Measurements from ENCODE around the gene PRSS36. TPM values are rescaled to one million over a fixed set of nuclear protein-coding genes. Genes with fewer than 3 reads are reported as not detected.

Gene PRSS36
- polyA plus RNA-seq, 3 donors, result 3.1 to 4.2 (median 3.4) TPM

DNA sequence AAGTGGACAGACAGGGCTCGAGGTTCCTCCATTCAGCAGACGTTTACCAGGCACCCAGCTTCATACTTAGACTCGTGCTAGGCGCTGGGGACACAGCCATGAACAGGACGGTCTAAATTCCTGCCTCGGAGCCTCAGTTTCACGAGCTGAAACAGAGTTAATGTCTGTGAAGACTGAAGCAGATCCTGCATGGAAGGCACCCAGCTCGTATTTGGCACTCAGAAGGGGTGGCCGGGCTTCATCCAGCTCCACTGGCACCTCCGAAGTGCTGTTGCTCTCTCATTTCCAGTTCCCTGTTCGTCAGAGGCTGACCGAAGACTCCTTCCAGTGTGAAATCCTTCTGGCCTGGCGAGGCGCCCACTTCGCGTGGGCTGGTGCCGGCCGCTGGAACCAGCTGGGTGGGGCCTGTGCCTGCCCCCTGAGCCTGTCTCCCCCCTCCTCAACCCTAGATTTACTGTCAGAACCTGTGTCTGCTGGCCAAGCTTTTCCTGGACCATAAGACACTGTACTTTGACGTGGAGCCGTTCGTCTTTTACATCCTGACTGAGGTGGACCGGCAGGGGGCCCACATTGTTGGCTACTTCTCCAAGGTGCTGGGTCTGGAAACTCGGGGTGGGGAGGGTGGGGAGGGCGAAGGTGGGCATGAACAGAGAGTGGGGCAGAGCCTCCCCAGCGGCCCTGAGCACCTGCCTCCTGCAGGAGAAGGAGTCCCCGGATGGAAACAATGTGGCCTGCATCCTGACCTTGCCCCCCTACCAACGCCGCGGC, 20.1 kb downstream of the PRSS36 start:
- peak overlapping the region; percentile 59 for H2AFZ ChIP-seq (ENCODE audit: insufficient read depth, low read depth, low read length, poor library complexity, severe bottlenecking)
- Mint-ChIP-seq H3K4me3 (peak overlapping the region; percentile 68 to 84), H3K36me3 (peaks cover 59 to 70% of the 10 kb centered on the region in 2 donors), H3K9me3 (peaks cover 0 to 2% (median 0%) of the 10 kb centered on the region in 7 donors), H3K27ac (peak overlapping the region; percentile 98 to 100 (median 99)), H3K27me3 (ENCODE audit: low read depth in 3 of 3) (peaks cover 0 to 4% (median 0%) of the 10 kb centered on the region in 3 donors), H3K4me1 (peaks cover 76% of the 10 kb centered on the region)
- peaks cover 69 to 84% of the 10 kb centered on the region in 2 donors for H3K4me1 ChIP-seq (ENCODE audit: control insufficient read depth in 1 of 2, insufficient read depth in 2 of 2, low read length in 2 of 2)
- H3K36me3 ChIP-seq (replicated peaks in 1 of 2; ENCODE audit: control insufficient read depth in 1 of 2, insufficient read depth in 2 of 2, low read length in 2 of 2), result peaks cover 29 to 58% of the 10 kb centered on the region in 2 donors
- no peaks in the 10 kb centered on the region for H3K79me2 ChIP-seq (ENCODE audit: insufficient read depth, low read length)
- TF ChIP-seq, protein P1, sequence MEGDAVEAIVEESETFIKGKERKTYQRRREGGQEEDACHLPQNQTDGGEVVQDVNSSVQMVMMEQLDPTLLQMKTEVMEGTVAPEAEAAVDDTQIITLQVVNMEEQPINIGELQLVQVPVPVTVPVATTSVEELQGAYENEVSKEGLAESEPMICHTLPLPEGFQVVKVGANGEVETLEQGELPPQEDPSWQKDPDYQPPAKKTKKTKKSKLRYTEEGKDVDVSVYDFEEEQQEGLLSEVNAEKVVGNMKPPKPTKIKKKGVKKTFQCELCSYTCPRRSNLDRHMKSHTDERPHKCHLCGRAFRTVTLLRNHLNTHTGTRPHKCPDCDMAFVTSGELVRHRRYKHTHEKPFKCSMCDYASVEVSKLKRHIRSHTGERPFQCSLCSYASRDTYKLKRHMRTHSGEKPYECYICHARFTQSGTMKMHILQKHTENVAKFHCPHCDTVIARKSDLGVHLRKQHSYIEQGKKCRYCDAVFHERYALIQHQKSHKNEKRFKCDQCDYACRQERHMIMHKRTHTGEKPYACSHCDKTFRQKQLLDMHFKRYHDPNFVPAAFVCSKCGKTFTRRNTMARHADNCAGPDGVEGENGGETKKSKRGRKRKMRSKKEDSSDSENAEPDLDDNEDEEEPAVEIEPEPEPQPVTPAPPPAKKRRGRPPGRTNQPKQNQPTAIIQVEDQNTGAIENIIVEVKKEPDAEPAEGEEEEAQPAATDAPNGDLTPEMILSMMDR (IDR thresholded peaks at IDR 0.05), result peak; percentile 11
- H3K27ac ChIP-seq (ENCODE audit: low read depth in 1 of 2, low read length in 2 of 2), result peak overlapping the region; percentile 99
- intact Hi-C loops (cut with micrococcal nuclease), result loop anchor here in 1 of 2 donors (1.0 to 2.0 kb wide), 2 partner anchors 11 to 13 kb away; no protein-coding TSS in a partner anchor
- no peaks in the 10 kb centered on the region for H3K27me3 ChIP-seq (ENCODE audit: control insufficient read depth in 2 of 2, insufficient read depth in 2 of 2, low read length in 2 of 2)
- peak overlapping the region; percentile 62 for H3K4me2 ChIP-seq (replicated peaks; ENCODE audit: extremely low read depth, low read length, poor library complexity, severe bottlenecking)
- no peaks in the 10 kb centered on the region for H4K20me1 ChIP-seq (ENCODE audit: insufficient read depth, low read length)
- H3K9me3 ChIP-seq (replicated peaks in 1 of 2; ENCODE audit: control insufficient read depth in 1 of 2, insufficient read depth in 1 of 2, low read length in 2 of 2), result no peaks in the 10 kb centered on the region
- DNase-seq, result peak; percentile 65 to 70 (median 67)
- H3K4me3 ChIP-seq (replicated peaks in 1 of 3; ENCODE audit: low read depth in 2 of 3, low read length in 3 of 3), result peak overlapping the region in 2 of 3 experiments; percentile 3 to 53
- WGBS (ENCODE audit: insufficient coverage), result 8% methylated on average over 21 of the region's 29 CpGs
- H3K9ac ChIP-seq (ENCODE audit: insufficient read depth, low read length, poor library complexity, severe bottlenecking), result peak overlapping the region; percentile 86

DNA sequence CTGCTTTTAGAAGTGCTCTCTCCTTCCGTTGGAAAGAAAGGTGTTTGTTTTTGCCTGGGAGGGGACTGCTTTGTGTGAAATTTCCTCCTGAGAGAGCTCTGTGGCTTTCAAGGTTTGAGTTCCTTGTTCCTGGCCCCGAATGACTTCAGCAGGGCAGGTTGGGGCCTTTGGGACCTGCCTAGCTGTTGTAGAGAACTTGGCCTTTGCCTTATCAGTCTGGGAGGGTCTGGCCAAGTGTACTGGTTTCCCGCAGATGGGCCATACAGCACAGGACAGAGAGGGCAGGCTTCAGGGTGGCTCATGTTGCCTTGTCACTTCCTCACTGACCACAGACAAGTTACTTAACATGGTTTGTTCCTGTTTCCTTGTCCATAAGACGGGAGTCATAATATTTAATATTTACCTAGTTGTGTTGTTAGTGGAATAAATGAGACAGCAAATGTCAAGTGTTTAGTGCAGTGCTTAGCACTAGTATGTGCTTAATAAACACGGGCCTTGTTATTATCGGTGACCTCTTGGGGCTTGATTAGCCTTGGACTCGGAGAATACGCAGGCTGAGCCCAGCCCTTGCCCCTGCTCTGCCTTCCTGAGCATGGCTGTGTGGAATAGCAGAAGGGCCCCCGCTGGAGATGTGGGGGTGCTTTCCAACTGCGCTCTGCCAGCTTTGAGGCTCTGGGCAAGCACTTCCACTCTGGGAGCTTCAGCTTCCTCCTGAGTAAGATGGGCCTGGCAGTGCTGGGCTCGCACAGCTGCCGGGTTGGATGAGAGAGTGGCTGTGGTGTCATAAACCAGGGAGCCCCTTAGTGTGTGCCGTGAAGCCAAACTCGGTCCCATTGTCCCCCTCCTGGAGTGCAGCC, 20.9 kb downstream of the PRSS36 start:
- TF ChIP-seq, protein P1 (IDR thresholded peaks at IDR 0.05), result no peak
- DNase-seq, result peak; percentile 96 to 98 (median 97)
- H4K20me1 ChIP-seq (ENCODE audit: insufficient read depth, low read length), result no peaks in the 10 kb centered on the region
- H3K36me3 ChIP-seq (replicated peaks in 1 of 2; ENCODE audit: control insufficient read depth in 1 of 2, insufficient read depth in 2 of 2, low read length in 2 of 2), result peaks cover 29 to 64% of the 10 kb centered on the region in 2 donors
- H3K4me1 Mint-ChIP-seq, result peaks cover 70% of the 10 kb centered on the region
- H3K9me3 Mint-ChIP-seq, result peaks cover 0 to 2% (median 0%) of the 10 kb centered on the region in 7 donors
- peaks cover 60 to 76% of the 10 kb centered on the region in 2 donors for H3K4me1 ChIP-seq (ENCODE audit: control insufficient read depth in 1 of 2, insufficient read depth in 2 of 2, low read length in 2 of 2)
- no peaks in the 10 kb centered on the region for H3K27me3 ChIP-seq (ENCODE audit: control insufficient read depth in 2 of 2, insufficient read depth in 2 of 2, low read length in 2 of 2)
- H3K4me3 Mint-ChIP-seq, result peak overlapping the region; percentile 53 to 84
- peaks cover 0 to 4% (median 0%) of the 10 kb centered on the region in 3 donors for H3K27me3 Mint-ChIP-seq (ENCODE audit: low read depth in 3 of 3)
- H3K79me2 ChIP-seq (ENCODE audit: insufficient read depth, low read length), result no peaks in the 10 kb centered on the region
- H3K27ac Mint-ChIP-seq, result peak overlapping the region; percentile 98 to 100 (median 99)
- H3K4me3 ChIP-seq (replicated peaks in 1 of 3; ENCODE audit: low read depth in 2 of 3, low read length in 3 of 3), result peak overlapping the region in 1 of 3 experiments; percentile 53
- peak overlapping the region; percentile 62 for H3K4me2 ChIP-seq (replicated peaks; ENCODE audit: extremely low read depth, low read length, poor library complexity, severe bottlenecking)
- WGBS (ENCODE audit: insufficient coverage), result 0% methylated on average over 13 of the region's 14 CpGs
- H2AFZ ChIP-seq (ENCODE audit: insufficient read depth, low read depth, low read length, poor library complexity, severe bottlenecking), result peak overlapping the region; percentile 44
- peak overlapping the region; percentile 86 for H3K9ac ChIP-seq (ENCODE audit: insufficient read depth, low read length, poor library complexity, severe bottlenecking)
- intact Hi-C loops (cut with micrococcal nuclease), result loop anchor here in 1 of 2 donors (1.0 to 2.0 kb wide), 2 partner anchors 11 to 14 kb away; no protein-coding TSS in a partner anchor
- H3K27ac ChIP-seq (ENCODE audit: low read depth in 1 of 2, low read length in 2 of 2), result peak overlapping the region; percentile 99
- no peaks in the 10 kb centered on the region for H3K9me3 ChIP-seq (replicated peaks in 1 of 2; ENCODE audit: control insufficient read depth in 1 of 2, insufficient read depth in 1 of 2, low read length in 2 of 2)
- H3K36me3 Mint-ChIP-seq, result peaks cover 65 to 78% of the 10 kb centered on the region in 2 donors
